Coronary artery (tissue), 2 donors: ENCODE results near the gene TANC1.

Experiments
- DNase-seq: peaks from one replicate; pipeline ENCODE4 v3.0.0-alpha.2; 2017; ENCODE audit warnings: low spot score
- H3K27ac ChIP-seq, 2 donors: fragments of 200-600 bp; sonication (generic); one replicate each; pipeline ENCODE4 v1.5.1; 2016 to 2019
- H3K4me3 ChIP-seq: fragments of 200-600 bp; sonication (generic); 2 replicates; pipeline ENCODE4 v1.5.1; 2016; ENCODE audit warnings: mild to moderate bottlenecking, moderate library complexity
- CTCF ChIP-seq: fragments of 200-600 bp; sonication (generic); IDR thresholded peaks from one replicate; pipeline ENCODE4 v1.5.1; 2019; ENCODE audit warnings: antibody characterized with exemption

TANC1 gene

GRCh38 chr2:159227467-159227866 lies 259.0 kb downstream of the TANC1 start:
- Histone ChIP-seq H3K27ac (no peak overlapping the region), H3K4me3 (no peak overlapping the region)

GRCh38 chr2:159228081-159228581 lies 259.7 kb downstream of the TANC1 start:
- Histone ChIP-seq H3K4me3 (no peak overlapping the region), H3K27ac (no peak overlapping the region)
- no peak for DNase-seq
- no peak for TF ChIP-seq CTCF

More at GRCh38 chr2:159227467-159227866, 259.0 kb downstream of the TANC1 start:
- no peak for TF ChIP-seq CTCF
- no peak for DNase-seq

- Histone ChIP-seq H3K27ac (no peak overlapping the region), H3K4me3 (no peak overlapping the region)
- no peak for DNase-seq
- no peak for TF ChIP-seq CTCF
Measured at GRCh38 chr2:159229476-159230144, 261.2 kb downstream of the TANC1 start.

GRCh38 chr2:159230145-159230877 lies 261.9 kb downstream of the TANC1 start:
- Histone ChIP-seq H3K4me3 (no peak overlapping the region), H3K27ac (no peak overlapping the region)
- DNase-seq = no peak
- TF ChIP-seq CTCF = no peak

GRCh38 chr2:159232456-159233170 lies 264.2 kb downstream of the TANC1 start:
- TF ChIP-seq CTCF = no peak
- no peak overlapping the region for H3K4me3 ChIP-seq
- H3K27ac ChIP-seq = no peak overlapping the region
- DNase-seq = no peak

GRCh38 chr2:159234868-159235267 lies 266.4 kb downstream of the TANC1 start:
- no peak overlapping the region for H3K27ac ChIP-seq
- H3K4me3 ChIP-seq = no peak overlapping the region
- no peak for TF ChIP-seq CTCF
- DNase-seq = no peak
